Gastroesophageal sphincter (tissue), 3 donors: ENCODE results near the gene NID2.

ENCODE experiments used
- POLR2AphosphoS5 ChIP-seq: sonication (generic); formaldehyde crosslinking; IDR thresholded peaks from one replicate; pipeline ENCODE4 v1.6.1; 2017; ENCODE audit warnings: antibody characterized with exemption
- TF ChIP-seq, protein P1 (sequence below), 4 experiments: fragments of 200-600 bp in 2 of 4; fragments of 450-650 bp in 2 of 4; sonication (generic) in 1 of 4; IDR thresholded peaks; one replicate each; pipeline ENCODE4 v1.5.1; 2017 to 2019; ENCODE audit warnings: antibody characterized with exemption in 4 of 4, mild to moderate bottlenecking in 2 of 4, moderate library complexity in 2 of 4

DNA sequence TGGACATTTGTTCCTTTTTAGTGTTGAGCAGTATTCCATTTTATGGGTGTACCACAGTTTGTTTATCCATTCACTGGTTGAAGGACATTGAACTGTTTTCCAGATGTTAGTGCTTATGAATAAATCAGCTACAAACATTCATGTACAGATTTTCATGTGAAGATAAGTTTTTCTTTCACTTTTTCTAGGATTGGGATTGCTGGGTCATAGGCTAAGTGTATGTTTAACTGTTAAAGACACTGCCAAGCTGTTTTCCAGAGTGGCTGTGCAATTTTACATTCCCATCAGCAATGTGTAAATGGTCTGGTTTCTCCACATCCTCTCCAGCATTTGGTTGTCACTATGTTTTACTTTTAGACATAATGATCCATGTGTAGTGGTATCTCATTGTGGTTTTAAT lies 14.0 kb upstream of the NID2 start:
- TF ChIP-seq, protein P1, sequence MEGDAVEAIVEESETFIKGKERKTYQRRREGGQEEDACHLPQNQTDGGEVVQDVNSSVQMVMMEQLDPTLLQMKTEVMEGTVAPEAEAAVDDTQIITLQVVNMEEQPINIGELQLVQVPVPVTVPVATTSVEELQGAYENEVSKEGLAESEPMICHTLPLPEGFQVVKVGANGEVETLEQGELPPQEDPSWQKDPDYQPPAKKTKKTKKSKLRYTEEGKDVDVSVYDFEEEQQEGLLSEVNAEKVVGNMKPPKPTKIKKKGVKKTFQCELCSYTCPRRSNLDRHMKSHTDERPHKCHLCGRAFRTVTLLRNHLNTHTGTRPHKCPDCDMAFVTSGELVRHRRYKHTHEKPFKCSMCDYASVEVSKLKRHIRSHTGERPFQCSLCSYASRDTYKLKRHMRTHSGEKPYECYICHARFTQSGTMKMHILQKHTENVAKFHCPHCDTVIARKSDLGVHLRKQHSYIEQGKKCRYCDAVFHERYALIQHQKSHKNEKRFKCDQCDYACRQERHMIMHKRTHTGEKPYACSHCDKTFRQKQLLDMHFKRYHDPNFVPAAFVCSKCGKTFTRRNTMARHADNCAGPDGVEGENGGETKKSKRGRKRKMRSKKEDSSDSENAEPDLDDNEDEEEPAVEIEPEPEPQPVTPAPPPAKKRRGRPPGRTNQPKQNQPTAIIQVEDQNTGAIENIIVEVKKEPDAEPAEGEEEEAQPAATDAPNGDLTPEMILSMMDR (IDR thresholded peaks at IDR 0.05): no peak
- TF ChIP-seq POLR2AphosphoS5: no peak
